HG03575 (cell line): ENCODE data around the gene OR51L1.
"Not testable (repeated sequence)": the region's sequence is repeated elsewhere in the genome, so short reads cannot be mapped to it uniquely, and the experiment has no call there.

Experiments used
- ATAC-seq: cut with Tn5 transposase; IDR thresholded peaks from one replicate; pipeline ENCODE4 v1.9.1; 2021; ENCODE audit not compliant: unreplicated experiment, insufficient number of reproducible peaks, low FRiP score; ENCODE audit errors: extremely low read depth

The OR51L1 gene, protein sequence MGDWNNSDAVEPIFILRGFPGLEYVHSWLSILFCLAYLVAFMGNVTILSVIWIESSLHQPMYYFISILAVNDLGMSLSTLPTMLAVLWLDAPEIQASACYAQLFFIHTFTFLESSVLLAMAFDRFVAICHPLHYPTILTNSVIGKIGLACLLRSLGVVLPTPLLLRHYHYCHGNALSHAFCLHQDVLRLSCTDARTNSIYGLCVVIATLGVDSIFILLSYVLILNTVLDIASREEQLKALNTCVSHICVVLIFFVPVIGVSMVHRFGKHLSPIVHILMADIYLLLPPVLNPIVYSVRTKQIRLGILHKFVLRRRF

DNA sequence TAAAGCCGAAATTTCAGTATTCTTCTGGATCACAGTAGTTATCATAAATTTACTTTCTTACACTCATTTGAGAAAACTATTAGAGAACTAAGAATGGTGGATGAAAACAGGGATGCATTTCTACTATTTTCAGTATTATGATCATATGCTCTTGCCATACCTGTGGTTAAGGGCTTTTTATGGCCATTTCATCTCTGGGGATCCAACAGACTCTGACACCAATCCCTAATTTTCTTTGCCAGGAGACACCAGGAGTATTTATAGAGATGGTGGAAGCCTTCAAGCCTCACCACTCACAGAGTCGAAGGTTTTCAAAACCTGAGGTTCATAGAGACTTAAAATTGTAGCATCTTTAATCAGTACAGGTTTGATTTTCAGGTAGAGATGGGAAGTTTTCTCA lies at the start of gene OR51L1:
Gene OR51L1 (plus strand): TSS at position 301 of the 400 bp plus-strand sequence. CDS start 4,132 bp downstream, outside the sequence.
- ATAC-seq = no peak

DNA sequence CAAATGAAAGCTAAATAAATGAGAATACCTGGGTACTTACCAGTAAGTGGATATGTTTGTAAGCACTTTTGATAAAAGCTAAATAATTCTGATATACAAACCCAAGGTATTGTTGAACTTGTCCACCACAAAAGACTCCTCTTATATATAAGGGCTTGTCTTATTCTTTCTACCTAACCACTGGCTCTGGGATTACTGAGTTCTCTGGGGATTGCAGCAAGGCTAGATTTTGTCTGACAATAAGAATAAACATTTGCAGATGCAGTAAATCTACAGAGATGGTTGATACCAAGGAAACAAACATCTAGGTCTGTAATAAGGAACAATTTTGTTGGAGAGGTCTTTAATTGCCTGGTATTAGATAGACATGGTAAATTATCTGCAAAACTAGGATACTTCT lies 47.1 kb upstream of the OR51L1 start, which contains the start of gene OR51A4:
Gene OR51A4 (minus strand): TSS at position 101 of the 400 bp plus-strand sequence. CDS start 505 bp downstream, outside the sequence.
- ATAC-seq = no peak

DNA sequence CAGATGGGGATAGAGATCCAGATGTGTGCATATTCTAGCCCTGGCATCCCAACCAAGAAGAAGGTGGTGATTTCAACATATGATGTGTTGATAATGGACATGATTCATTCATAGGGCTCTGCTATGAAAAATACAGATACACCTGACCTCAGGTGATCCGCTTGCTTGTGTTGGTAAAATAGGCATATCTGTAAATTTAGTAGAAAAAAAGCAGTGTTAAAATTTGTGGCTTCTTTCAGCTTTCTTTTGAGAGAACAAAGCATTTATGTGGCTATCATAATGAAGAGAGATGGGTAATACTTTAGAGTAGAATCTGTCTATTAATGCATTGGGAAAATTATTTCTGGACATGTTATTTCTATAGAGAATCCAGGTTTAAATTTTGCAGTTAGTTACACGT lies 39.0 kb upstream of the OR51L1 start, which contains the start of gene OR51A2:
Gene OR51A2 (minus strand): TSS at position 101 of the 400 bp plus-strand sequence. CDS start 0 bp downstream, at position 101.
- not testable (repeated sequence) for ATAC-seq

DNA sequence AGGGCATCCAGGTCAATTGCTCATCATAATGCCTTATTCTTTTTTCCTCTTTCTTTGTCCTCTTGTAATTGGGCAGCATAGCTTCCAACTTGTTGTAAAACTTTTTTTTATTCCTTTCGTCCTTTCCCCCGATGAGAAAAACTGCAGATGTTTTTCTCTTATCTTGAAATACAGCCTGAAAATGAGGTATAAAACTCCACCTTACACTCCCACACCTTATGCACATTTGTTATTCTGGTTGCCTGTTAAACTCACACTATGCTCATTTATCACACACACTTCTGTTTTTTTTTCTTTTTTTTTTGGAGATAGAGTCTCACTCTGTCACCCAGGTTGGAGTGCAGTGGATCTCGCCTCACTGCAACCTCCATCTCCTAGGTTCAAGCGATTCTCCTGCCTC lies 37.3 kb upstream of the OR51L1 start:
- ATAC-seq = no peak

DNA sequence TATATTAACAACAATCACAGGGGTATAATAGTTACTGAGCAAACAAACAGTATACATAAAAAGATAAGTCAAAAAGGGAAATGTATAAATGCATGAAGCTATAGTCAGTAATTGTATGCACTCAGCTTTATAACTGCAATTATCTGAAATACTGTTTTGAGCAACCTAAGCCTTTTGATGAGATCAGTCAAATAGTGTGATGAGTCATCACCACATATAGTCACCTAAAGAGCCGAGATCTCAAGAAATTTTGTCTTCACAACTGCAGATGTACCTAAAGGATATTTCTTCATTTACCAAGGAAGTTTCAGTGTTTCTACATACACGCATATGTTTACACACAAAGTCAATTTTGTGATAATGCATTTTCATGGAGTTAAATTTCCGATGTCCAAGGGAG lies 33.8 kb upstream of the OR51L1 start:
- no peak for ATAC-seq

DNA sequence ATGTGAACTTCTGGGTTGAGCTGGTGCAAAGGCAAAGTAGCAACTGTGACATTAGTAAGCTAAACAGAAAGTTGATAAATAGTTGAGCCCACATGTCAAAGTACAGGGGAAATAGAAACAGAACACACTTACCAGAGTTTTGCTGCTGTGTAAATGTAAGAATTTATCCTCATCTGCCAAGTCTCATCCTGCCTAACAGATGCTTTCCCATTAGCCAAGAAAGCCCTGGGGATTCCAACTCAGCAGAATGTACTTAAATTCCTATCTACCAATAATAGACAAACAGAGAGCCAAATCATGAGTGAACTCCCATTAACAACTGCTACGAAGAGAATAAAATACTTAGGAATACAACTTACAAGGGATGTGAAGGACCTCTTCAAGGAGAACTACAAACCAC lies 31.8 kb upstream of the OR51L1 start:
- no peak for ATAC-seq

DNA sequence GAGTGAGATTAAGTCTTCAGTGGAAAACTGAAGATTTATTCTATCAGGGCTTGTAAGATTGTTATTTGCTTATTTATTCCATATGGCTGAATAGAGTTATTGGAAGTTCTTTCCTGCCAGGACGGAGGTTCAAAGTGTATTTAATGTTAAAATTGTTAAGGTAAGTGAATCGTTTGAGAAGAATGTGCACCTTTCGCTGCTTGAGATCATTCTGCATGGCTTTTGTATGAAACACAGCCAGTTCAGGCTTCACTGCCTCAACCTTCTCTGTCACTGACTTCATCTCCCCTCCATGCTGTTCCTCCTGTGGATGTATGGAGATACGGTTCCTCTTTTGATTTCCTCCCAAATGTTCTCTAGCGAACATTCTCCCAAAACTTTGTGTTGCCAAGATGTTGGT lies 19.2 kb upstream of the OR51L1 start:
- ATAC-seq = no peak

DNA sequence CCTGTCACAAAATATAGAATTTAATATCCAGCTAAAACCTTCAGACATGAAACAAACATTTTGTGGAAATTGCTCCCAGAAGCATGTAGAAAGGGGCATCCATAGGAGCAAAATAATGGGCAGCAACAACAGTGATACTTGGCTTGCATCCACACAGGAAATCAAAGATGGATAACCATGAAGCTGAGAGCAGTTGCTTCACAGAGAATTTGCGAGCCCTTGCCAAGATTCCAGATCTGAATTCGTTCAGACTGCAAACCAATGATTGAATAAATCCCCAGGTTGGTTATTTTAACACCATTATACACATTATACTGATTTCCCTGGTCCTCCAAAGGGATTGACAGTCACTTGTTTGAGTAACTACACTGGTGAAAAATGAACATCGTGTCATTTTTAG lies 15.6 kb upstream of the OR51L1 start:
- ATAC-seq = no peak

DNA sequence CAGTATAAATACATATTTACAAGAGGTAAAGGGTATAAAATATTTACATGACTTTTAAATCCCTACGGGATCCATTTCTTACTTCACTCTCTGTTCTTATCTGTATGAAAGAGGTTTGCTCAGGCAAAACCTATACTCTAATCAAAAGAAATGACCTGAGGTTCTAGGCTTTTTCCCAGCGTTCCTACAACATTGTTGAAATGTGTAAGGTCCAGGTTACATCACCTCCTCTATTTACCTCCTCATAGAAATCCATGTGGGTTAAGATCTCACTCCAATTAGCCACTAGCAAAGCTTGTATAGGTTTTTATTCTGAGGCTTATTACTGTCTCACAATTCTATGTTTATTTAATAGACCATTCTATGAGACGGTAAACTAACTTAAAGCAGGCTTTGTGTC lies 12.0 kb upstream of the OR51L1 start:
- no peak for ATAC-seq

DNA sequence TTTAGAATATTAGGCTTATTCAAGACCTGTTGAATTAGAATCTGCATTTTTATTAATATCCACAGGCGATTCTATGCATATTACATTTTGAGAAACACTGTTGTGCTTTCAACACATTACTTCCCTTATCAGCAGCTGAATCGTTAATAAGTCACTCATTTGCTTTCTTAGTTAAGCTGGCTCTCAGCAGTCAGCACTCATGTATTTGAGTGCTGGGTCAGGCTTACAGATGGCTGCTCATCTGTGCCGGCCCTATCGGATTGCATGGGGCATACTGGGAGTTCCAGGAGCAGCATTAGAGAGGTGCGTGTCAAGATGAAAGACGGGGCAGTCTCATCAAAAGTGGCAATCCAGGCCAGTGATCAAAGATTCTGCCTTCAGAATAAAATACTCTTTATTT lies 10.8 kb upstream of the OR51L1 start:
- no peak for ATAC-seq

DNA sequence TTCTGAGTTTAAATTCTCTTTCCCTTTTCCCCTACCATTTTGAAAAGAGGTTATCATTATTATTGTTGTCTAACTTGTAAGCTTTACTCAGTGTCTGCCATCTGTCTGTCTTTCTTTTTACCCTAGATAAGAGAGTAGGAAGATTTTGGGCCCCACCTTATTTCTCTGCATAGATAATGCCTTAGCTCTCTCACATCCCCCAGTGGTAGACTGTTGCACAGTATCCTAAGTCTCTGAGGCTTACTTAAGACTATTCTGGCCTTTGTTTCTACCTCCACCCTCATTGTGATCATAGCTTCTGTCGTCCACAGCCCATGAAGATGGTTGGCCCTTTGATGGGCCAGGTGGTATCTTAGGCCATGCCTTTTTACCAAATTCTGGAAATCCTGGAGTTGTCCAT lies 3.6 kb upstream of the OR51L1 start:
- ATAC-seq = no peak

DNA sequence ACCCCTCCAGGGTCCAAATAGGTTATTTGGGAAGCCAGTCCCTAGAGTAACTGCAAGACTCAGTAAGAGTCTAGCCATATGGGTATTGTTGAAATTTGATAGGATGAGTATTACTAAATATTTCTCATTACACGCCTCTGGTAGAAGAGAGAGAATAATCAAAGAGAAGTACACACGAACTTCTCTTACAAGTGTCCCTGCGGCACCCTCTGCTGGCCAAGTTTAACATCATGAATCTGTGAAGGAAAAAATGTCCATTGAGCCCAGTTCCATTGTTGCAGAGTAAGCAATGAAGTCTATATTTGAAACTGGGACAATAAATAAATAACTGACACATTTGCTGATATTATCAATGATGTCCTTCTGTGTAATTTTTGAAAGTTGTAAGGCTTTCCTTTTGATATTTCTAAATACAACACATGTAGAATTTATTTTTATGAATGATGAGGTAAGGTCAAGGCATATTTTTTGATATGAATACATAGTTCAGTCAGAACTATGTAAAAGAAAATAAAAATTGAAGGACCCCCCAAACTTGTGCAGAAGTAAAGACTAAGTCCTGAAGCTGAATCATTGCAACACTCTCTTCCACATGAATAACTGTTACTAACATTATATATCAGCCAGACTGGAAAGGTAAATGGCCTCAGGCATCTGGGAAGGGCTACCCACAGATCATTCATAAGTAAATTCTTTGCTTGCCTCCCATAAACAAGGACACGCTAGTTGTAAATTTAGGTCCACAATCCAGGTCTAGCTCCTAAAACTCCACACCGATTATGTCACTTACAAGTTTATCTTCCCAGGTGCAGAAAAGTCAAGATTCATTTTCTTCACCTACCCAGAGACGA lies 10.0 kb downstream of the OR51L1 start:
- no peak for ATAC-seq

DNA sequence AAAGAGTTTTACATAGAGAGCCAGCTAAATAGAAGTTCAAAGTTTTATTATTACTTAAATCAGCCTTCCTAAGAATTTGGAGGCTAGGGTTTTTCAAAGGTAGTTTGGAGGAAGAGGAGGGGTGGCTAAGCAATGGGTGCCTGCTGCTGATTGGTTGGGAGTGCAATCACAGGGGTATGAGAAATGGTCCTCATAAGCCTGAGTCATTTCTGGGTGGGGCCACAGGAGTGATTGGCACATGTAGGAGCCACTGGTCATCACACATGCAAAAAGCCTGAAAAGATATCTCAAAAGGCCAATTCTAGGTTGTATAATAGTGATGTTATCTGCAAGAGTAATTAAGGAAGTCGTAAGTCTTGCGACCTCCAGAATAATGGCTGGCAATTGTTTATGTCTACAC lies 12.9 kb downstream of the OR51L1 start:
- no peak for ATAC-seq

DNA sequence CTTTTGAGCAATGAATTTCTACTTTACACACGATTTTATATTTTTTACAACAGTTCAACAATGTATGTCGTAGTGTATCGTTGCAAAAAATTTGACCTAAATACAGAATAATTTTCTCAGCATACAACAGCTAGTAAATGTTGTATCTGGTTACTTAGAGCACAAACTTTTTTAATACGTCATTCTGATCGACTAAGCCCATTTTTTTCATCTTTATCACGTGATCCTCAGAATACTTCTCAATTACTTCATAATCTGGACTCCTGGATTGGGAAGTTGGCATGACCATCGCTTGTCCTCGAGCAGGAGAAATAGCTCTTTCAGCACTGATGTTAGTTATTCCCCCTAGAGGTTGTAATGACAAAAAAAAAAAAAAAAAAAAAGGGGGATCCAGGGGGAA lies 16.6 kb downstream of the OR51L1 start:
- no peak for ATAC-seq

DNA sequence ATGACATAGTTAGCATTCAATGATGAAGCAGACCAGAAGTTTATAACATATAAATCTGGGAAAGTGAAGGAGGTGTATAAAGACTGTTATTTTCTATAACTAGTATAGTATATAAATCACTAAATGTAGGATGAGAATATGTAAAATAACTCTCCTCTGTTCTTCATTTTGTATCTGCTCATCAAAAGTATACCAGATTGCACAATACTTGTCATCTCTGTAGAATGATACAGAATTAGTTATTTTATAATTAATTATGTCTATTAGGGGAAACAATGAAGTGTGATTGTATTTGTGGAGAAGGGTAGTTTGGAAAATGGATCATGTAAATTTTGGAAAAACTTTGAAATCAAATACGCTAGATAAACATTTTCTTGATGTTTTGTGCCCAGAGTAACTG lies 18.4 kb downstream of the OR51L1 start:
- ATAC-seq = no peak

DNA sequence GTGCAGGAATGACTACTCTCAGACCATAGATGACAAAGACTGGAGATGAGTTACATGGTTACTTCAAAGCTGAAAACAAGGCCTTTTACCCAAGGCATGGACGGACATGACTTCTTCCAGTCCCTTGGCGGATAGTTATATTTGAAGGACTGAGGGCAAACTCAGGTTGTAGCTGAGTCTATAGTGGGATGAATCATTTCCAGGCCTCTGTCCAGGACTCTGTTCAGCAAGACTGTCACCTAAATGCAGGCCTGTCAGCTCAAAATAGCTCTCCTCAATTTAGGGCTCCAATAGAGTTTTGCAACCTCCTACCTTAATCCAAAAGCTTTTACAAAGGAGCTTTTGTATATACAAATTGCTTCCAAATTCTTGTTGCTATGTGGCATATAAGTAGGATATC lies 27.3 kb downstream of the OR51L1 start:
- no peak for ATAC-seq

DNA sequence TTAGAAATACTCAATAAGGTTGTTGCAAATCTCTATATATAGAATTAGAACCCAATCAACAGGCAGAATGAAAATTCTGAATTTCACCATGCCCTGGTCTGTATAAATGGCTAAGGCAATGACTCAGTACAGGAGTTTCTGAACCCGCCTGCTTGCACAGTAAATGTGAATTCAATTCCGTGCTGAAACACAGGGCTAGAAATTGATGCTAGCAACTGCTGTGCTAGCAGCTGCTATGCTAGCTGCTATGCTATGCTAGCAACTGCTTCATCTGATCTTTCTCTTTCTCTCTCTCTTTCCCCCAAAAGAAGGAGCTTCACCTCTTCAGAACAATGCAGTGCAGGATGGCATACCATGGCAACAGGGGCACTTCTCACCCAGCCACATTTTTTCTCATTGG lies 42.0 kb downstream of the OR51L1 start:
- ATAC-seq = no peak

DNA sequence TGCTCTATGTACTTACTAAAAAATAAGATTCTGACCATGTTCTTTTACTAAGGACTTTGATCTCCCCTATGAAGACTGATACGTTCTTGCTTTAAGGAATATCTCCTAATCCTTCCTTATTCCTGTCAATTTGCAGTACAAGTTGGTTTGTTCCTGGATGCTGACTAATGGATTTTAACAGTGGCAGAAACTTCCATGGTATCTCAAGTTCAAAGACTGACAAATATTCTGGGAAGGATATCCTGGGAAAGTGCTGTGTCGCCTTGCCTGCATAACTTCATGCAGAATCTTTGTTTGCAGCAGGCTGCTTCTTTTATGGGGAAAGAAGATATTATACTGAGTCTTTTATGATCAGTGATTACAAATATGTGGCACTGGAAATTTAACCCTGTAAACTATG lies 43.3 kb downstream of the OR51L1 start:
- ATAC-seq = no peak

DNA sequence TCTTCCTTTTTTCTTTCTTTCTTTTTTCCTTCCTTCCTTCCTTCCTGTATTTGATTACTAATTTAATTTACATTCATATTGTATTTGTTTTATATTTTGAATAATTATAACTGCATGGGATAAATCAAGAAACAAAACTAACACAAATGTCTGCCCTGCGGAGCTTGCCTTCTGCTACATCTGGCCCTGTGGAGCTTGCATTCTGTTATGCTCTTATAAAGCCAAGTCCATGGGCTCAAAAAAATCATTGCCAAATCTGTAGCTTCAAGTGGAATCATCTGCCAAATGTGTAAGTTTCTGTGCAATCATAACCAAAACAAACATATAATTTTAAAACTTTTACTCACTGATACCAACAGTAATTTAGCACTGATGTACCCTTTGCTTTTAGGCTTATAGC lies 43.7 kb downstream of the OR51L1 start:
- ATAC-seq = no peak

DNA sequence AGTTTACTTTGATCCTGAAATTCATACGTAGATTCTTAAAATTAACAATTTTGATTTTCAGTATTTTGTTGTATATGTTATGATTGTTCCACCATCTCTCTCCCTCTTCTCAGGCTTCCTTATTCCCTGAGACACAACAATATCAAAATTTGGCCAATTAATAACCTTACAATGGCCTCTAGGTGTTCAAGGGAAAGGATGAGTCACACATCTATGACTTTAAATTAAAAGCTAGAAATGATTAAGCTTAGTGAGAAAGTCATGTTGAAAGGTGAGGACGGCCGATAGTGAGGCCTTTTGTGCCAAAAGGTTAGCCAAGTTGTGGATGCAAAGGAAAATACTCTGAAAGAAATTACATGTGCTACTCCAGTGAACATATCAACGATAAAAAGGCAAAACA lies 46.2 kb downstream of the OR51L1 start:
- ATAC-seq = no peak
